ENCODE data around the gene RCBTB2.
A peak's percentile ranks its signal among the peaks of the same experiment; 100 is the strongest.

GRCh38 chr13:48575031-48575430 is 42.2 kb upstream of the RCBTB2 start:
- TF ChIP-seq POLR2A (IDR thresholded peaks at IDR 0.05) (no peak), CTCF (IDR thresholded peaks at IDR 0.05) (peak in 1 of 6 experiments; percentile 5)
